ENCODE data around the gene FES. TPM values are rescaled to one million over a fixed set of nuclear protein-coding genes. Genes with fewer than 3 reads are reported as not detected.

Gene FES
- total and polyA plus RNA-seq, 11 donors, result 10.7 to 37.5 (median 15.9) TPM

DNA sequence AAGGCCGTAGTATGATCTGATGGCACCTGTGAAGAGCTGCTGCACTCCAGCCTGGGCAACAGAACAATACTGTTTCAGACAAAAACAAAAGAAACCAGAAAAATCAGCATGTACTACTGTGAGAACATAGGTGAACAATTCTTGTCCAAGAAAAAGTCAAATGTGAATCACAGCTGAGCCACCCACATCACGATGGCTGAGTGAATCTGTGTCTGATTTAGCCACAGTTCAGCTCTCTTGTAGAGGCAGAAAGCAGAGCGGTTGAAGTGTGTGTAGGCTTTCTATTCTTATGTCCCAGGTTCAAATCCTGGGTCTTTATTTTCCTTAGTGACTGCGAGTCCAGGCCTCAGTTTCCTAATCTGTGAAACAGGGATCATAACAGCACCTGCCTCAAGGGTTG lies 20.3 kb upstream of the FES start:
- 89 to 97% (median 95%) methylated on average over 4 of the region's 4 CpGs for WGBS, 4 donors
- H3K4me1 ChIP-seq, result peaks cover under 1 to 49% (median 12%) of the 10 kb centered on the region in 12 donors
- H3K27me3 ChIP-seq, result no peaks in the 10 kb centered on the region
- DNase-seq, result no peak
- ATAC-seq, result no peak
- intact Hi-C loops (cut with DNase I), result loop anchor here in 2 of 10 donors (5.0 to 10.0 kb wide), 3 partner anchors 42 to 139 kb away; no protein-coding TSS in a partner anchor
- no peak for TF ChIP-seq POLR2A (IDR thresholded peaks at IDR 0.05)
- TF ChIP-seq, protein P1, sequence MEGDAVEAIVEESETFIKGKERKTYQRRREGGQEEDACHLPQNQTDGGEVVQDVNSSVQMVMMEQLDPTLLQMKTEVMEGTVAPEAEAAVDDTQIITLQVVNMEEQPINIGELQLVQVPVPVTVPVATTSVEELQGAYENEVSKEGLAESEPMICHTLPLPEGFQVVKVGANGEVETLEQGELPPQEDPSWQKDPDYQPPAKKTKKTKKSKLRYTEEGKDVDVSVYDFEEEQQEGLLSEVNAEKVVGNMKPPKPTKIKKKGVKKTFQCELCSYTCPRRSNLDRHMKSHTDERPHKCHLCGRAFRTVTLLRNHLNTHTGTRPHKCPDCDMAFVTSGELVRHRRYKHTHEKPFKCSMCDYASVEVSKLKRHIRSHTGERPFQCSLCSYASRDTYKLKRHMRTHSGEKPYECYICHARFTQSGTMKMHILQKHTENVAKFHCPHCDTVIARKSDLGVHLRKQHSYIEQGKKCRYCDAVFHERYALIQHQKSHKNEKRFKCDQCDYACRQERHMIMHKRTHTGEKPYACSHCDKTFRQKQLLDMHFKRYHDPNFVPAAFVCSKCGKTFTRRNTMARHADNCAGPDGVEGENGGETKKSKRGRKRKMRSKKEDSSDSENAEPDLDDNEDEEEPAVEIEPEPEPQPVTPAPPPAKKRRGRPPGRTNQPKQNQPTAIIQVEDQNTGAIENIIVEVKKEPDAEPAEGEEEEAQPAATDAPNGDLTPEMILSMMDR (IDR thresholded peaks at IDR 0.05), result no peak
- peak overlapping the region in 1 of 12 donors; percentile 63 for H3K27ac ChIP-seq
- H3K4me3 ChIP-seq, result no peak overlapping the region
- H3K36me3 ChIP-seq, result no peaks in the 10 kb centered on the region
- H3K9me3 ChIP-seq, result no peaks in the 10 kb centered on the region

DNA sequence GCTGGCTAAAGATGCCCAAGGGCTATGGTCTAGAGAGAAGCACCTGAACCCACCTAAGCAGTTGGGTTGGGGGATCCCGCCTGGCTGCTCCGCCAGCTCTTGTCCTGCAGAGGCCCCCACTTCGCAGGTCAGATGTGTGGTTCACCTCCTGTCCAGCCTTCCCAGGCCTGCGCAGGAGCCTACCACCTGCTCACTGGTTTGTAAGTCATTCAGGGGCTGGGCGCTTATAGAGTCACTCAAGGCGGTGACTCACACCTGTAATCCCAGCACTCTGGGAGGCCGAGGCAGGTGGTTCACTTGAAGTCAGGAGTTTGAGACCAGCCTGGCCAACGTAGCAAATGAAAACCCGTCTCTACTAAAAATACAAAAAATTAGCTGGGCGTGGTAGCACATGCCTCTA lies 19.8 kb upstream of the FES start:
- Histone ChIP-seq H3K27me3 (no peaks in the 10 kb centered on the region), H3K4me1 (peaks cover 4 to 50% (median 17%) of the 10 kb centered on the region in 12 donors), H3K27ac (no peak overlapping the region), H3K9me3 (no peaks in the 10 kb centered on the region), H3K36me3 (no peaks in the 10 kb centered on the region), H3K4me3 (no peak overlapping the region)
- DNase-seq, result no peak
- ATAC-seq, result no peak
- 93 to 97% (median 96%) methylated on average over 10 of the region's 10 CpGs for WGBS, 4 donors
- TF ChIP-seq, protein P1 (IDR thresholded peaks at IDR 0.05), result no peak
- TF ChIP-seq POLR2A (IDR thresholded peaks at IDR 0.05), result no peak
- intact Hi-C loops (cut with DNase I), result loop anchor here in 2 of 10 donors (5.0 to 10.0 kb wide), 3 partner anchors 42 to 140 kb away; no protein-coding TSS in a partner anchor

DNA sequence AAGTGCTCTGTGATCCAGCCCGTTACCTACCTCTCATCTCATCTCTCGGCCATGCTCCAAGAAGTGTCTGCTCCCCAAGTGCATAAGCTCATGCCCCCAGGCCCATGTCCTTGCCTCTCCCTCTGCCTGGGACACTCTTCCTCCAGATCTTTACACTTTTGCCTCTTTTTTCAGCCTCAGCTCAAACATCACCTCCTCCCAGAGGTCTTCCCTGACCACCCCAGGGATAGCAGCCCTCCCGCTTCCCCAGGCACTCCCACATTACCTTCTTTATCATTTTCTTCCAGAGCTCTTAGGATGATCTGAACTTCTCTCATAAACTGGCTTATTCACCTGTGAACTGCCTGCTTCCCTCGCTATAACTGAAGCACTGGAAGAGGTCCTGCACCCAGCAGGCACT lies 18.6 kb upstream of the FES start:
- intact Hi-C loops (cut with DNase I), result loop anchor here in 3 of 10 donors (5.0 to 10.0 kb wide), 3 partner anchors 101 to 158 kb away; no protein-coding TSS in a partner anchor

DNA sequence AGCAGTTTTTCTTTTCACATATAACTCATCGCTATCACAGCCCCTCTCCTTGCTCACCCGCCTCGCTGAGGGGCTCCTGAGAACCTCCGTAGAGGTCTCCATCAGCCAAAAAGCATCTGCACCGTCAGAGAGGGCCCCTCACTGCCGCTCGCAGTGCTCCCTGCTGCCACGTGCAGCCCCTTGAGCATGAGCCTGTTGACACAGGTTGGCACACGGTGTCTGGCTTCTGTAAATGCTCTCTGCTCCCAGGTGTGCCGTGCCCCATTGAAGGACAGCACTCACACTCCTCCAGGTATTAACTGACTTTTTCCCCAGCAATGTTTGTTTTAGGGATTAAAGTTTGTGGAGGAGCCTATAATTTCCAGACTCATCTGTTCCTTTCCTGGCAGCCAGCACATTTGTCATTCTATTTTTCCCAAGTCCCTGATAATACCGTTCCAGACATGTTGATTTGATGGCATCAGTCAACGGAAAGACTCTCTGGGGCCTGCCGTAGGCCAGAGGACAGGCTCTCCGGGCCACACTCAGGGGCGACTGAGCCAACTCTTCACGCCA lies 18.1 kb upstream of the FES start:
- Histone ChIP-seq H3K27me3 (no peaks in the 10 kb centered on the region), H3K4me1 (peaks cover 11 to 55% (median 28%) of the 10 kb centered on the region in 12 donors), H3K9me3 (no peaks in the 10 kb centered on the region), H3K36me3 (no peaks in the 10 kb centered on the region), H3K27ac (no peak overlapping the region), H3K4me3 (no peak overlapping the region)
- intact Hi-C loops (cut with DNase I), result loop anchor here in 3 of 10 donors (5.0 to 10.0 kb wide), 3 partner anchors 101 to 159 kb away; no protein-coding TSS in a partner anchor
- no peak for TF ChIP-seq POLR2A (IDR thresholded peaks at IDR 0.05)
- TF ChIP-seq, protein P1 (IDR thresholded peaks at IDR 0.05), result no peak
- DNase-seq (no peak), ATAC-seq (no peak)
- 61 to 70% (median 66%) methylated on average over 16 of the region's 16 CpGs for WGBS, 4 donors

More for the DNA sequence above, 18.6 kb upstream of the FES start:
- Histone ChIP-seq H3K27ac (no peak overlapping the region), H3K27me3 (no peaks in the 10 kb centered on the region), H3K4me1 (peaks cover 11 to 52% (median 26%) of the 10 kb centered on the region in 12 donors), H3K9me3 (no peaks in the 10 kb centered on the region), H3K36me3 (no peaks in the 10 kb centered on the region), H3K4me3 (no peak overlapping the region)
- TF ChIP-seq, protein P1 (IDR thresholded peaks at IDR 0.05), result no peak
- no peak for TF ChIP-seq POLR2A (IDR thresholded peaks at IDR 0.05)
- WGBS, 4 donors, result 93 to 97% (median 95%) methylated on average over 4 of the region's 4 CpGs
- no peak for ATAC-seq
- no peak for DNase-seq
